GM04504 (cell line): ENCODE data around the gene MYO18A.
A peak's percentile ranks its signal among the peaks of the same experiment; 100 is the strongest.
"Not testable (repeated sequence)": the region's sequence is repeated elsewhere in the genome, so short reads cannot be mapped to it uniquely, and the experiment has no call there.

Source experiments
- DNase-seq: peaks from one replicate; pipeline ENCODE4 v3.0.0-alpha.2; 2012; ENCODE audit warnings: low read depth

MYO18A gene

DNA sequence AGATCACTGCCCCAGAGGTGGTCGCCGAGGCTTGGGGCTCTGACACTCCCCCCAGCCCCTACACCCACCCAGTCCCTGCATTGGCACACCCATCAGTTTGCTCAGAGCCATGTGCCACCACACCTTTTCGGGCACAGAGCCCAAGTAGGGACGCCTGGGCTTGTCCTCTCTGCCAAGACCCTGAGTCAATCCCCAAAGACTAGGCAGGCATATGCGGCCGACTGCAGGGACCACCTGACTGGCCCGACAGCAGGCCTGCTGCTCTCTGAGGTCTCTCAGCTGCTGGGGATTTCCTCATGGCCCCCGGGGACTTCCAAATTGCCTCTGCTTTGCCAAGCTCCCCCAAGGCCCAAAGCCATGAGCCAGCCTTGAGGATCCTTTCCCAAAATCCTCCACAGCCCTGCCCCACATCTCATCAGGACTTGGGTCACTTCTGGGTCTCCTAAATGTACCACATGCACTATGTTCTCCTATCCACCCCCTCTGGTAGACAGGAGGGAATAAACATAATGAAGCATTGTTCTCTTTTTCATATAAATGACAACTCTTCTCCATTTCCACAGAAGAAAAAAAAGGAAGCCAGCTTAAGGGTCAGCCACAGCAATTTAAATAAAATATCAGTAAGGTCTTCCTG, 30.6 kb downstream of the MYO18A start:
- no peak for DNase-seq

GRCh38 chr17:29148790-29149430, 31.3 kb downstream of the MYO18A start:
- peak; percentile 83 for DNase-seq

- no peak for DNase-seq
Observed at GRCh38 chr17:29148257-29148789, 31.9 kb downstream of the MYO18A start.

DNA sequence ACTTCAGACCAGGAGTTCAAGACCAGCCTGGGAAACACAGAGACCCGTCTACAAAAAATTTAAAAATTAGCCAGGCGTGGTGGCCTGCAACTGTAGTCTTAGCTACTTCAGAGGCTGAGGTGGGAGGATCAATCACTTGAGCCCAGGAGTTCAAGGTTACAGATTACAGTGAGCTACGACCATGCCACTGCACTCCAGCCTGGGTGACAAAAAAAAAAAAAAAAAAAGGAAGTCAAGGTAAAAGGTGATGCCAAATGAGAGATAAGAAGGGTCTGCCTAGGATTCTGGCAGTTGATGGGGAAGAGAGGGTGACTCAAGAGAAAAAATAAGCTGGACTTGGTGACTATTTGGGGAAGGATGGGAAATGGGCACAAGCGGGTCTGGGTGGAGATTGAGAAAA, 32.5 kb downstream of the MYO18A start:
- no peak for DNase-seq

- DNase-seq: not testable (repeated sequence)
Observed at GRCh38 chr17:29147228-29147627, 33.0 kb downstream of the MYO18A start.

DNA sequence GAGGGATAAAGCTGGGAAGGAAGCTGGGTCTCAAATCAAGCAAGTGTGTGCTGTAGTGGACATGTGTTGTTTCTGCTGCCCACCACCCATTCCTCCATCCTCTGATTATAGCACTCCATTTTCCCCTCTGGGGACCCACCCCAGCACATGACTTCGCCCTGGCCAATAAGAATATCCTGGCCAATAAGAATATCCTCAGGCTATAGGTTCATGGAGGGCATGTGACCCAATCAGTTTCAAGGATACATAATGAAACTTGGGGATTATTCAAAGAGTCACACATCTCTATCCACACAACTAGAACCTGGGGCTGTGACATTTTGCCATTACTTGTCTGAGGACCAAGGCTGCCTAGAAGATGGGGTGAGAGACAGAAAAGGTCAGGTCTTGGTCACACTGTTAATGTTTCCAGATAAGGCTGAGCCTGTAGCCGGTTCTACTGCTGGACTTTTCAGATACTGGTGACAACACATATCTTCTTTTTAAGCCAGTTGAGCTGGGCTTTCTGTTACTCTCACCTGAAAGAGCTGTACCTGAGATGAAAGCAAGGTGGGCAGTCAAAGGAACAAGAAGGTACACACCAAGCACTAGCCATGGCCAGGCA, 33.7 kb downstream of the MYO18A start:
- DNase-seq: no peak

DNA sequence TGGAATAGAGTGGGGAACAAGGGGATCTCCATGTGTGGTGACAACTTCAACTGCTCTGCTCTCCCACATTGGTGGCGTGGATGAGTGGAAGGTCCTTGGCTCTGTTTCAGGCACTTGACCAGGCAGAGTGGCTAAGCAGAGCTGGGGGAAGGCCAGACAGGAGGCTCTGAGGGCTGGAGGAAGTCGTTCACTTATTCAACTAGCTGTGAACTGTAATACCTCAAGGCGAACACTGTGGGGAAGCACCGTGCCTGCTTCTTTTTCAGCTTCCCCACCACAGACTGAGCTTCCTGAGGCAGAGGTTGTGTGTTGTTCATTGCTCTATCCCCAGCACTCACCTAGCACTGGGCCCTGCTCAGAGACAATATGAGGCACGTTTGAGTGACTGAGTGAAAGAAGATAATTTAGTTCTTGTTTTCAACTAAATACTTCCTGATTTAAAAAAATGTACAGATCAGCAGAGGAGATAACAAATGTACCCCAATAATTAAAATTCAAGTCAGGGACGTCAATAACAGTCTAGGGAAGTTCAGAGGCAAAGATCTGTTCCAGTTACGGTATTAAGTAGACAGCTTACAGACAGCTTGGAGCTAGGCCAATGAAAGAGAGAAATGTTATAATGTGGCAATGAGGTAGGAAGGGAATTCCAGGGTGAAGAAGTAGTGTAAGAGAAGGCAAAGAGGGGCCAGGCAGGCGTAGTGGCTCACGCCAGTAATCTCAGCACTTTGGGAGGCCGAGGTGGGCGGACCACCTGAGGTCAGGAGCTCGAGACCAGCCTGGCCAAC, 34.7 kb downstream of the MYO18A start:
- peak; percentile 55 for DNase-seq

DNA sequence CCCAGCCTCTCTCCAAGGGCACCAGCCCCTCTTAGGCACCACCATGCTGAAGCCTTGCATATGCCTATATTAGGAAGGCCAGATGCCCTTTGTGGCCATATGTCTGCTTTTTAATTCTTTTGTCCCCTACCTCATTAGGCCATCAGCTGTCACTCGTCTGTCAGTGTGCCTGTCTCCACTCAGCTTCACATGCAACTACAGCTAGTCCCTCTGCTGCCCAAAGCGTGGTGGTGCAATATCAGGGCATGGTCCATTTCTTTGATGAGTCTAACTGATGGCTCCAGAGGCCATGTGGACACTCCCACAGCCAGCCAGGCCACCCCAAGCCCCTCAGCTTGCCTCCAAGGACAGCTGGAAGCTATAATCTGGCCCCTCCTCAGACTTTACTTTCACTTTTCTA, 36.3 kb downstream of the MYO18A start:
- no peak for DNase-seq

GRCh38 chr17:29141514-29141876, 38.7 kb downstream of the MYO18A start:
- DNase-seq: no peak

- DNase-seq: no peak
Observed at GRCh38 chr17:29140631-29141513, 39.3 kb downstream of the MYO18A start.

DNA sequence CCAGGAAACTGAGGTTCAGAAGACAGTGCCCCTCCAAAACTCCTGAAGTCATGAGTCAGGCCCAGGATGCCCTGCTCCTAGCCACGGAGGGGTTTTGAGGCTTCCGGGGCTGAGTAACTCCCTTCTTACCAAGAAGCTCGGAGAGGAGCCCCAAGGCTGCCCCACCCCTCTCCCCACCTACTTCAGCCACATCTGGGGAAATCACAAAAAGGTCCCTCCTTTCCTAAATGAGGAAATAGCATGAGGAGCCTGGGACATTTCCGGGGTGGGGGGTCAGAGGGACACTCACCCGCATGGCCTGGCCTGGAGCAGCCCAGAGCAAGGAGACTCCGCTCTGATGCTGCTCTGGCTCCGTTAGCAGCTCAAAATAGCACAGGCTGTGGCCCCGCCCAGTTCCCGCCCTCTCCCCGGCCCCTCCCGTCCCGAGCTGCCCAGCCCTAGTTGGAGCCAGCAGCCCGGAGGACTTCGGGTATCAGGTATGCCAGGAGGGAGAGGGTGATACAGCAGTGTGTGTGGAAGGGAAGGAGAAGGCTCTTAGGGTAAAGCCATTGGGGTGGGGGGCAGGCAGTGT, 40.1 kb downstream of the MYO18A start:
- DNase-seq: no peak

DNA sequence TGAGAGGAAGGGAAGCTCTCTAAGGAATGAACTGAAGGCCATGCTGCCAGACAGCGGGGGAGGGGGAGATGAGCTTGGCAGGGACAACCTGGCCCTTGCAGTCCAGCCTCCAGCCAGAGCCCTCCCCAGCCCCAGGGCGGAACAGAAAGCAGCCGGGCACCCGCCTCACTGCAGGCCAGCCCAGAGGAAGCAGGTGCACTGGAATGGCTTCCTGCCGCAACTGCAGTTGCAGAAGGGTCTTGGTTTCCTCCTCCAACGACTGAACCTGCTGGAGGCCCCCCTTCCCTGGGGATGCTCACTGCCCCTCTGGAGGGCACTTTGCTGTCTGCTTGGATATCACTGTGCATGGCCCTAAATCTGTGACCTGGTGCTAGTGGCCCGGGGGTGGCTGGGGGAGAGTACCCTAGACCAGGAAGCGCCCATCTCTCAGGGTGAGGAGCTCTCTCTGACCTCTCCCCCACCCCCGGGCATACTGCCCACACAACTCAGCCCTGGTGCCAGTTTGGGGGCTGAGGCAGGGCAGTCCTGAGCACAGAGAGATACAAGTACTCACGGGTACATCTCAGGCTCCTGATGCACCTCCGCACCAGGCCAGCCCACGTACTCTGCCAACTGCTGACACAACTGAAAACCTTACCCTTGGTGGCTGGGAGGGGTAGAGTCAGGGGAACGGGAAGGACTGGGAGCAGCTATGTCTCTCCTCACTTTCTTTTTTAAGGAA, 41.1 kb downstream of the MYO18A start:
- no peak for DNase-seq

GRCh38 chr17:29138184-29138955, 41.8 kb downstream of the MYO18A start:
- DNase-seq: no peak

GRCh38 chr17:29136998-29137730, 43.0 kb downstream of the MYO18A start:
- DNase-seq: no peak

GRCh38 chr17:29135464-29135863, 44.7 kb downstream of the MYO18A start:
- DNase-seq: no peak

DNA sequence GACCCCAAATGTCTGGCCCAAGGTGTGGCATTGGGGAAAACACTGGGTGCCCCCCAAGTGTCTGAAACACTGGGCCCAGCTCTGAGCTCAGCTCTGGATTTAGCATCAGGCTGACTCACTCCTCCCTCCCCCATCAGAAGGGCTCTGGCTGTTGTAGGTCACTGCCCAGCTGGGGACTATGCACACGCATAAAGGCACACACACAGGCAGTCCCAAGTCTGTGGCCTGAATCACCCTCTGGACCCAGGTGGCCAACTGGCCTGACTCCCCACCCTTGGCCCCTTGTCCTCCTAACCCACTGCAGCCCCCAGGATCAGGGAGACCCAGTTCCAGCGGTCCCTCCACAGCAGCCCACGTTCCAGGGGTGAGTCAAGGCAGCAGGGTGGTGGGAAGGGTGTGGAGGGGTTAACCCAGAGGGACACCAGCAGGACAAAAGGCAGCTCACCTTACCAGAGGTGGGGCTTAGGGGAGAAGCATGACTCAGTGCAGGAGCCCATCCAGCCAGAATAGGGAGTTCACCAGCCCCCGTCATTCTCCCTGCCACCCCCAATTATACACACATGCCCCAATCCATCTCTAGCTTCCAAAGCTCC, 47.0 kb downstream of the MYO18A start:
- DNase-seq: peak; percentile 73

GRCh38 chr17:29131814-29132682, 48.1 kb downstream of the MYO18A start:
- DNase-seq: peak; percentile 87

GRCh38 chr17:29129731-29130130, 50.5 kb downstream of the MYO18A start:
- DNase-seq: no peak
